Kidney capillary endothelial cell (primary cell): ENCODE data around the gene MOB2.

Experiments
- DNase-seq: peaks from one replicate; pipeline ENCODE4 v3.0.0-alpha.2; 2018; ENCODE audit warnings: low spot score

MOB2 gene

GRCh38 chr11:1503708-1504104 lies 17.1 kb upstream of the MOB2 start:
- no peak for DNase-seq

DNA sequence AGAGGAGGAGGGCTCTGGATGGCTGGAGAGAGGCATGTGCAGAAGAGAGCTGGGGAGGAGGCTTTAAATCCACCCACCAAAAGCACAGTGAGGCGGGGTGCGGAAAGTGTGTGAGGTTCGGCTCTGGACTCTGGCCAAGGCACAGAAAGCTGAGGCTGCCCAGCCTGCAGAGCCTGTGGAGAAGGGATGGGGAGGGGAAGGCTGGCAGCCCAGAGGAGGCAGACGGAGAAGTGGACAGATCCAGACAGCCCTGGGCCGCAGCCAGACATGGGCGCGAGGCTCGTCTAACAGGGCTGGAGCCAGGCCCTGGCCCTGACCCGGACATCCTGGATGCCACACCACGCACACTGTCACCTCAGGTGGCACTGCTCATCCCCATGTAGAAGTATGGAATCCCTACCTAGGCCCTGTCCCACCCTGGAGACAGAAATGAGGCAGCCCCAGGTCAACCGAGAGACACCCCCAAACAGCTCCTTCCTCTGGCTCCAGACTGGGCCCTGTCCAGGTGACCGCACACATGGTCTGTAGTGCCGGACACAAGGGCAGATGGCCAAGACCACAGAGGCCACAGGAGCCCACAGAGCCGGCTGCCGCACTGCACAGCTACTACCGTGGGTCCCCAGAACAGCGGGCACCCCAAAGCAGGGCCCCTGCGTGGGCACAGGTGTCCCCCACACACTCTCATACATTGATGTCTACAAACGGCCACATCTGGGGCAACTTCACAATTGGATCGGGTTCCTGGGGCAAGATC lies 16.6 kb upstream of the MOB2 start:
- no peak for DNase-seq

DNA sequence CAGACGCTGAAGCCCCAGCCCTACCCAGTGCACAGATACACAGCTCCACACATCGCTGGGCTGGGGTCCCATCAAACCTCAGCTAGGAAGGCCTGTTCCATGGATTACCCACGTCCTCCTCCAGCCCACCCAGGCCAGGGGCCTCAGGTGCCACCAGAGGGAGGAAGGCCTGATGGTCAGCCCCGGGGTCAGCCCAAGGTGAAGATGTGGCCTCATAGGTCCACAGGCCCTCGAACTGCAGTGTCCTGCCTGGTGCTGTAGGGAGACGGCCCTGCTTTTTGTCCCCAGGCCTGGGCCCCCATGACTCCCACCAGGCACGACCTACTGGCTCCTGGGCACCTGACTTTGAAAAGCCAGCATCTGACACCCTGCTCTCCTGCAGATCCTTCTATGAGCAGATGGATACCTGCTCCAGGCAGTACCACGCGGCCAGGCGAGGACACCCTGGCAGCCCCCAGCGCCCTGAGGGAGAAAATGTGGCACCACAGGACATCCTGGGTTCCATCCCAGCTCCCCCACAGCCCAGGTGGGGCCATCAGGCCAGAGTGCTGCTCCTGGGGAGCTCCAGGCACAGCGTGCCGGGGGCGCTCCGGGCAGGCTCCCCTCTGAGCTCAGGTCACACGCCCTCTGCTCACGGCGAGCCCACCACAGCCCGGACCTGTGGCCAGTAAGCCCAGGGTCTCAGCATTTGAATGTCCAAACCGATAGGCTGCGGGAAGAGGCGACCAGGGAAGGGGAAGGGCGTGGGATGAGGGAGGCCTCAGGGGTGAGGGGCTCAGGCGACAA lies 15.8 kb upstream of the MOB2 start:
- DNase-seq: no peak

GRCh38 chr11:1501421-1502167 lies 15.0 kb upstream of the MOB2 start:
- DNase-seq: no peak

- no peak for DNase-seq
Measured at GRCh38 chr11:1500466-1501420, 14.2 kb upstream of the MOB2 start.

DNA sequence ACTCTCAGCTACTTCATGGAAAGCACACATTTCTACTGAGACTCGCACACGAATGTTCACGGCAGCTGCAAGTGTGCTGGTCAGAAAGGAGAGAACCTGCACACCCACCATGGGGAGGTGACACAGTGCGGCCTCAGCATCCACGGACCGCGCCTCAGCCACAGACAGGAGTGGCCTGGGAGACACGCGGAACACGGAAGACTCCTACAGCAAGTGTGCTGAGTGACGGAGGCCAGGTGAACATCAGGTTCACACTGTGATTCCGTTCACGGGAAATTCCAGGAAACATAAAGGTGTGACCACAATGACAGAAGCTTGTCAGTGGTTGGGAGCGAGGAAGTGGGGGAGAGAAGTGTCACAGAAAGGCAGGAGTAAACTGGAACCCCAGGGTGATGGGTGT lies 13.3 kb upstream of the MOB2 start:
- DNase-seq: no peak

DNA sequence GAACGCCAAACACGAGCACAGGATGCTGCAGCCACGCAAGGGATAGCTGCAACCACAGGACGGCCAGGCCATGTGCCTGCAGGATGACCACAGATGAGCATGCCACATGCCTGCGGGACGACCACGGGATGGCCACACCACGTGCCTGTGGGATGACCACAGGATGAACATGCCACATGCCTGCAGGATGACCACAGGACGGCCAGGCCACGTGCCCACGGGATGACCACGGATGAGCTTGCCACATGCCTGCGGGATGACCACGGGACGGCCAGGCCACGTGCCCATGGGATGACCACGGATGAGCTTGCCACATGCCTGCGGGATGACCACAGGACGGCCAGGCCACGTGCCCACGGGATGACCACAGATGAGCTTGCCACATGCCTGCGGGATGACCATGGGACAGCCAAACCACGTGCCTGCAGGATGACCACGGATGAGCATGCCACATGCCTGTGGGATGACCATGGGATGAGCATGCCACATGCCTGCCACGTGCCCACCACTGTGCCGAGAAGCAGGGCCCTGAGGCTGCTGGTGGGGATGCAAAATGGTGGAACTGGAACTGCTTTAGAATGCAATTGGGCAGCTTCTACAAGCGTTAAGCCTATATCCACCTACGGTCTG lies 12.8 kb upstream of the MOB2 start:
- no peak for DNase-seq

DNA sequence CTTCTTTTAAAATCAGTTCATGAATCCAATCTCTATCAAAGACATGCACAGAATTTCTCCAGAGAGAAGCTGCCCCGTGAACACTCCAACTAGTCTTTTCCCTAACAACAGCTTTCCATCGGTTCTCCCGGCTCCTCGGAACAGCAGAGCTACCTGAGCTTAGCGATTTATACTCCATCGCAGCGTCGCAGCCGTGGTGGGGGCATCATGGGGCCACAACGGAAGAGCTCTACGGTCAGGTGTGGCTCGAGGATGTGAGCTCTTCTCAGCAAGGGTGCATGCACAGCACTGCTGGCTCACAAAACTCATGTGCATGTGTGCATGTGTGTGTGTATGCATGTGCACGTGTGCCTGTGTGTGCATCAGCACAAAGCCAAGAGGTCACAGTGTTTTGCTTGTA lies 11.7 kb upstream of the MOB2 start:
- DNase-seq: no peak

DNA sequence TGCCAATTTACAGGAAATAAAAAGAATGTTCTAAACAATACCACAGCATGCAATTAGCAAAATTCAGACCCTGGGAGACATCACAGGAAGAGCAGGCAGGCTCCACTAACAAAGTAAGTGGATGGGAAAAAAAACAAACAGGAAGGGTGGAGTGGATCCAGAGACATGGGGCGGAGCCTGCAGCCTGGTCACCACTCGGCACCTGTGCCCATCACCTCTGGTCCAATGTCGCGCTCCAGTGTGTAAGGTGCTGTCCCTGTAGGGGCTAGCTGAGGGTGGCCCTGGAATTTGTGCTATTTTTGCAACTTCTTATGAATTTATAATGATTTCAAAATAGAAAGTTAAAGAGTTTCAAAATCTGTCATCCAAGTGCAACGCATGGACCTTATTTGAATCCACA lies 11.0 kb upstream of the MOB2 start:
- DNase-seq: no peak

DNA sequence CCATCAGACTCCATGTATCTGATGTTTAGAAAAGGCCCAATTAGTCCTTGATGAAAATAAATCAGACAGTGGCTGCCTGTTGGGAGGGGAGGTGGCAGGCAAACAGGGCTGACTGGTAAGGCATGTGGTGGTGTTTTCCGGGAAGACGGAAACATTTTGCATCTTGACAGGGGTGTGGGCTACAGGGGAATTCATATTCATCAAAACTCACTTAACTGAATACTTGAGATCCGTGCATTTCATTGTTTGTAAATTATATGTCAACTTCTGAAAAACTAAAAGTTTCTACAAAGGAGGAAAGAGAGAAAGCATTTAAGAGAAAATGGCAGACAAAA lies 10.1 kb upstream of the MOB2 start:
- no peak for DNase-seq

GRCh38 chr11:1496091-1496760 lies 9.6 kb upstream of the MOB2 start:
- no peak for DNase-seq

DNA sequence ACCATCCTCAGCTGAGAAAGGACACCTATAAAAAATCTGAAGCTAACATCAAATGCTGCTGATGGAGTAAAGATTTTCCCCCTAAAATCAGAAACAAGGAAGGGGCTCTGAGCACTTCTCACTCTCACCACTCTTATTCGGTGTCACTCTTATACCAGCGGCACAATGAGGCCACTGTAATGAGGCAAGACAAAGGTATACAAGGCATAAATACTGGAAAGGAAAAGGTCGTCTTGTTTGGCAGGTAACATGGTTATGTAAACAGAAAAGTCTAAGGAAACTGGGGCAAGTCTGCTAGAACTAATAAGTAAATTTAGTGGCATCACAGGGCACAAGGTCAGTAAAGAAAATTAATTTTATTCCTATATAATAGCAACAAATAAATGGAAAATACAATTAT lies 8.1 kb upstream of the MOB2 start:
- DNase-seq: no peak

DNA sequence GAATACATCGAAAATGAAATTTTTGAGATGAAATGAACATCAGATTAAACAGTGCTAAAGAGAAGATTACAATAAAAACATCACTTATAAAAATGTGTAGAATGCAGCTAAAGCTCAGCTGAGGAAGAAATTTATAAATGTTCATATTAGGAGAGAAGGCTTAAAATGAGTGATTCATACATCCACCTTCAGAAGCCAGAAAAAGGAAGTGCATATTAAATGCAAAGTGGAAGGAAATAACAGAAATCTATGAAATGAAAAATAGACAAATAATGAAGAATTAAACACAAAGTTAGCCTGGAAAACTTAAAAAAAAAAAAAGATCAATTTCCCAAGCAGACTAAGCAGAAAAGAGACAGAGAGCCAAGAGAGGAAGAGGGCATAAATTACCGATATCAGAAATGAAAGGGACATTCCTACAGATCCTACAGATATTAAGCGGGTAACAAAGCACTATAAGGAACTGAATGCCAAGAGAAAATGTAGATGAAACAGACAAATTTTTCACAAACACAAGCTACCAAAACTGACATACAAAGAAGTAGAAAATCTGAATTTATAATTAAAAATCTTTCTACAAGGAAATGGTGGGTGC lies 7.2 kb upstream of the MOB2 start:
- no peak for DNase-seq

GRCh38 chr11:1491379-1491778 lies 4.8 kb upstream of the MOB2 start:
- DNase-seq: no peak

GRCh38 chr11:1490651-1491050 lies 4.1 kb upstream of the MOB2 start:
- DNase-seq: no peak

DNA sequence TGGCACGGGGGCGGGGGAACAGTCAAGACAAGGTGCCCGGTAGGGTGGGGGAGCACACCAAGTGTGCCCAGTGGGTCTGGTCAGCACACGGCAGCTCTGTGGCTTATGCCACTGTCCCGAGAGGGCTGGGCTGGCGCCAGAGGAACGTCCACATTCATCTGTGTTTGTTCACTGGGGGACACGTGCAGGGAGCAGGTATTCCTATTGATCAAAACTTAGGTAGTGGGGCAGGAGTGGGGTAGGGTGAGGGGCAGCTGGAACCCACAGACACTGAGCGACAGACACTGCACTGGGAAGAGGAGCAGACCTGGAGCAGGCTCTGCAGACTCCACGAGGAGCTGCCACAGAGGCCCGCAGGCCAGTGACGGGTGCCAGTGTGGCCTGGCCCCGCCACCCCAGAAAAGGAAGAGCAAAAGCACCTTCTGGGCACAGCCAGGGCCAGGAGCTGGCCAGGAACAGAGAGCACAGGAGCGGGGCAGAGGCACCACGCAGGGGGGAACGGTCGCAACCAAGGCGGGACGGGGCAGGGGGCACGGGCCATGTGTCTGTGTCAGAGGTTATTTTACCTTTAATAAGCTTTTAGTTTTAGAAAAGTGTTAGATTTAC lies 2.1 kb upstream of the MOB2 start:
- DNase-seq: no peak

GRCh38 chr11:1487851-1488574 lies 1.4 kb upstream of the MOB2 start:
- no peak for DNase-seq

DNA sequence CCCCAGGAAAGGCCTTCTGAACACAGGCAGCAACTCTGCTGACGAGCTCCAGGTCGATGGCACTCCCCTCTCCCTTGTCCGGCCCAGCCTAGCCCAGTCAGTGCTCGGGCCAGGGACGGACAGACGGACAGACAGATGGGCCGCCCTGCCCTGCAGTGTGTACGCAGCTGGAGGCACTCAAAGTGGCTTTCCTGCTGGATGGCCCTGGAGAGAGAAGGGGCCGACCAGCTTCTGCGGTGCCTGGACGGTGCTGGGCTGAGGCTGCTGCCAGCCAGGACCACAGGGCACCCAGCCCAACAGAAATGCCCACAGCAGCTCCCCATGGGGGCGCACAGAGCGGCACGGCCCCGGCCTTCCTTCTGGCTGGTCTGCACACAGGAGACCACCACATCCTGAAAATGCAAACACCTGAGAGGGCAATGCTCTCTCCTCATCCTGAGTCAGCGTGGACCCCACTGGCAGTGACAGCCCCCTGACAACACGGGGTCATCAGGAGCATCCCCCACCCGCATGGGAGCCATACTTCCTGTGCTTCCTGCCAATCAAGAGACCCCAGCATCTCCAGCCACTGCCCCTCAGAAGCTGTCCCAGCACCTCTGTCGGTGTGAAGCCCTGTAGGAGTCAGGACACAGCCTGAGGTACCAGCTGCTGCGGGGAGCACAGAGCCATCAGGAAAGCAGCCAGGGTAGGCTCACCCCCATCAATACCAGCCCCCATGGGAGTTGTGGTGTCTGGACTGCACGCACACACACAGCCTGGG lies 692 bp upstream of the MOB2 start:
- no peak for DNase-seq

DNA sequence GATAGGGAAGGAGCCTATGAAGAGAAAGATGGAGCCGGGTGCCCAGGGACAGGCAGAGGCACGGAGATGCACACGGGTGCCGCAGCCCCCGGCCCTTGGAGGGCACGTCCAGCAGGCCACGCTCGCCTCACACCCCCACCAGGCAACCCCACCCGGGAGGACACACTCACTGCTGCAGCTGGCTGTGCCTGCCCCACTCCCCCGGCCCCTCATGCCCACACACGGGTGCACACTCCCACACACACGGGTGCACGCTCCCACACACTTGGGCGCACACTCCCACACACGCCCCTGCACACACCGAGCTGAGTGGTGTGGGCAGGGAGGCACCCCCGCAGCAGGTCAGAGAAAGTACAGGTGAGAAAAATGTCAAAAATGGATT lies 1.1 kb downstream of the MOB2 start:
- DNase-seq: no peak
